ENCODE data around the gene PTPRJ.

GRCh38 chr11:48045536-48045935, 65.2 kb downstream of the PTPRJ start:
- no peak for TF ChIP-seq POLR2A (IDR thresholded peaks at IDR 0.05; ENCODE audit: low read length)
- TF ChIP-seq GATA1 (IDR thresholded peaks at IDR 0.05; ENCODE audit: low read depth, low read length) = no peak

All from erythroblast (primary cell).